Neutrophil (primary cell): ENCODE measurements around the gene CDV3.
A peak's percentile ranks its signal among the peaks of the same experiment; 100 is the strongest.

Source experiments
- H3K27ac ChIP-seq: fragments of 200-600 bp; sonication (generic); 2 replicates; pipeline ENCODE4 v1.5.1; 2016; ENCODE audit warnings: mild to moderate bottlenecking, moderate library complexity
- H3K27me3 ChIP-seq: fragments of 200-600 bp; sonication (generic); 2 replicates; pipeline ENCODE4 v1.6.0; 2016; ENCODE audit warnings: mild to moderate bottlenecking
- H3K36me3 ChIP-seq: fragments of 200-600 bp; sonication (generic); 2 replicates; pipeline ENCODE4 v1.5.1; 2017
- H3K4me1 ChIP-seq, 2 experiments: fragments of 200-600 bp in 1 of 2; sonication (generic) in 1 of 2; 1 replicate in 1 of 2; 2 replicates in 1 of 2; pipeline versions ENCODE4 v1.5.1 to v1.6.1; 2013 to 2016; ENCODE audit warnings: low read depth in 1 of 2, low read length in 1 of 2, mild to moderate bottlenecking in 1 of 2, moderate library complexity in 1 of 2; ENCODE audit not compliant: control insufficient read depth in 1 of 2, insufficient read depth in 1 of 2
- H3K4me3 ChIP-seq, 2 experiments: fragments of 200-600 bp in 1 of 2; sonication (generic) in 1 of 2; 1 replicate in 1 of 2; 2 replicates in 1 of 2; pipeline ENCODE4 v1.5.1; 2013 to 2016; ENCODE audit warnings: low read depth in 1 of 2, low read length in 1 of 2, mild to moderate bottlenecking in 1 of 2, moderate library complexity in 1 of 2
- H3K9me3 ChIP-seq: fragments of 200-600 bp; sonication (generic); 2 replicates; pipeline ENCODE4 v1.5.1; 2016
- TF ChIP-seq, protein P1 (sequence below): fragments of 200-600 bp; sonication (generic); IDR thresholded peaks from 2 replicates; pipeline ENCODE4 v1.5.1; 2016; ENCODE audit warnings: antibody characterized with exemption

CDV3 gene

GRCh38 chr3:133563186-133563591 is 10.3 kb upstream of the CDV3 start:
- Histone ChIP-seq H3K27ac (no peak overlapping the region), H3K4me1 (no peaks in the 10 kb centered on the region), H3K36me3 (no peaks in the 10 kb centered on the region)

DNA sequence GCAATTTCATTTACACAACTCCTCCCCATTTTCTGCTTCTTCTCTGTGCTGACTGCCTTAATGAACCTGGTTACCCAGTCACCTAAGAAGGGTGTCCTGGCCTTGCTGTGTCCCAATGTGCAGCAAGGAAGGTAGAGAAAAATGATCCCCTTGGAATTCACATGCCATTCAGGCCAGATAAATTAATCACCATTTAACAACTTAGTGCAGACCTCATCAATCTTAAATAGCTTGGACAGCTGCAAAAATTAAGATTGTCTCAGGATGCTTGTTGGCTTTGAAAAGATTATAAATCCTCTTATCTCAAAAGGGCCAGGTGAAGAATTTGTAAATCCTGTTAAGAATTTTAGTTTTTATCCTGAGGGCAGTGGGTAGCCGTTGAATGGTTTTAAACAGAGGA is 9.7 kb upstream of the CDV3 start:
- Histone ChIP-seq H3K36me3 (no peaks in the 10 kb centered on the region), H3K4me1 (no peaks in the 10 kb centered on the region), H3K27me3 (no peaks in the 10 kb centered on the region), H3K9me3 (no peaks in the 10 kb centered on the region), H3K27ac (no peak overlapping the region), H3K4me3 (no peak overlapping the region)
- TF ChIP-seq, protein P1, sequence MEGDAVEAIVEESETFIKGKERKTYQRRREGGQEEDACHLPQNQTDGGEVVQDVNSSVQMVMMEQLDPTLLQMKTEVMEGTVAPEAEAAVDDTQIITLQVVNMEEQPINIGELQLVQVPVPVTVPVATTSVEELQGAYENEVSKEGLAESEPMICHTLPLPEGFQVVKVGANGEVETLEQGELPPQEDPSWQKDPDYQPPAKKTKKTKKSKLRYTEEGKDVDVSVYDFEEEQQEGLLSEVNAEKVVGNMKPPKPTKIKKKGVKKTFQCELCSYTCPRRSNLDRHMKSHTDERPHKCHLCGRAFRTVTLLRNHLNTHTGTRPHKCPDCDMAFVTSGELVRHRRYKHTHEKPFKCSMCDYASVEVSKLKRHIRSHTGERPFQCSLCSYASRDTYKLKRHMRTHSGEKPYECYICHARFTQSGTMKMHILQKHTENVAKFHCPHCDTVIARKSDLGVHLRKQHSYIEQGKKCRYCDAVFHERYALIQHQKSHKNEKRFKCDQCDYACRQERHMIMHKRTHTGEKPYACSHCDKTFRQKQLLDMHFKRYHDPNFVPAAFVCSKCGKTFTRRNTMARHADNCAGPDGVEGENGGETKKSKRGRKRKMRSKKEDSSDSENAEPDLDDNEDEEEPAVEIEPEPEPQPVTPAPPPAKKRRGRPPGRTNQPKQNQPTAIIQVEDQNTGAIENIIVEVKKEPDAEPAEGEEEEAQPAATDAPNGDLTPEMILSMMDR = no peak

More at GRCh38 chr3:133563186-133563591, 10.3 kb upstream of the CDV3 start:
- Histone ChIP-seq H3K4me3 (no peak overlapping the region), H3K9me3 (no peaks in the 10 kb centered on the region), H3K27me3 (no peaks in the 10 kb centered on the region)
- TF ChIP-seq, protein P1 = no peak

DNA sequence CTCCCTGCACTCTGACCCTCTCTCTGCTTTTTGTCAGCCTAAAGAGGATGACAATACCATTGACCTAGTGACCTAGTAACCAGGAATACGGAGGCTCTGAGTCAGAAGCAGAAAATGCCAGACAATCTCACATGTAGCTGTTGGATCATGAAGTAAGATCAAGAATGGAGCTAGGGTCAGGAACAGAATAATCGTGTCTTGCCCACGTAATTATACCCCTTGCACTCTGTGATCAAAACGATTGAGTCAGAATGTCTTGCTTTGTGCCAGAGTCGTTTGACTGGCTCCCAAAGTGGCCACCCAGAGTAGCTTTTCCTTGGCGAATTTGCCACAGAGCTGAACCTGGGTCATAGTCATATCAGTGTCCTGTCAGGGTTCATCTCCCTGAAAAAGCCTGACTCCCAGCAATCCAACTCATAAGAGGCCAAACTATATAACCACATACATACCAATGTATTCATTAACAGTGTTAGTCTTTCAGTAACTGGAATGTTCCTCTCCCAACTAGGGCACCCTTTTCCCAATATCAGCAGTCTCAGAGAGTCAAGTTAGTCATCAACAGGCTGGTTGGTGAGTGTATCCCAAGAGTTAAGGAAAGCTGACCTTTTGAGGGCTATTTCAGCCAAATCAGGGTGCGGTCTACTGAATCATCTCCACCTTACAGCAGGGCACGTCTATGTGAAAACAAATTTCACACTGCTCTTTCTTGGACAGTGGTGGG is 5.0 kb upstream of the CDV3 start:
- Histone ChIP-seq H3K36me3 (no peaks in the 10 kb centered on the region), H3K27ac (peak overlapping the region; percentile 44), H3K4me3 (no peak overlapping the region), H3K9me3 (no peaks in the 10 kb centered on the region), H3K27me3 (no peaks in the 10 kb centered on the region), H3K4me1 (peaks cover 23 to 28% of the 10 kb centered on the region in 2 experiments)
- TF ChIP-seq, protein P1 = no peak

GRCh38 chr3:133570139-133570936 is 3.1 kb upstream of the CDV3 start:
- H3K4me1 ChIP-seq = peaks cover 32 to 35% of the 10 kb centered on the region in 2 experiments
- H3K27ac ChIP-seq = peak overlapping the region; percentile 99
- H3K9me3 ChIP-seq = no peaks in the 10 kb centered on the region
- H3K27me3 ChIP-seq = no peaks in the 10 kb centered on the region
- peaks cover 5% of the 10 kb centered on the region for H3K36me3 ChIP-seq
- H3K4me3 ChIP-seq = no peak overlapping the region
- TF ChIP-seq, protein P1 = no peak

DNA sequence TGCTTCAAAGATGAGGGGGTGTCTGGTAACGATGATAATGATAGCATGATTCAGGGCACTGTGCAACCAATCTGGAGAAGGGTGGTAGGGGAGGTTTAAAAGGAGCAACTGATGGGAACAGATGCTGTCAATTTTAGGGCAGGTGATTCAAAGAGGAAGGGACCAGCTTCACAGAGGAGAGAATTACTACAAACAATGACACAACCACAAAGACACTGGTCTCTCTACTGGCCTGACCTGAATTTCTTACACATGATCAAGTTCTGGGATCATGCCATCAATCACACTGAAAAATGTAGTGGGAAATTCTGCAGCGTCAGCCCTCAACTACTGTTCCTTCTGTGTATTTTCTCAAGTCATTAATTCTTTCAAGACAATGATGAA is 2.6 kb upstream of the CDV3 start:
- Histone ChIP-seq H3K4me3 (no peak overlapping the region), H3K36me3 (peaks cover 8% of the 10 kb centered on the region), H3K27ac (peak overlapping the region; percentile 99), H3K9me3 (no peaks in the 10 kb centered on the region), H3K4me1 (peaks cover 38 to 40% of the 10 kb centered on the region in 2 experiments), H3K27me3 (no peaks in the 10 kb centered on the region)
- TF ChIP-seq, protein P1 = no peak
